H1 (cell line): ENCODE data around the gene FNDC5. TPM values are rescaled to one million over a fixed set of nuclear protein-coding genes. Genes with fewer than 3 reads are reported as not detected.

Source experiments
- ASH2L ChIP-seq: fragments of 200-600, 300-600 bp; sonication (generic); IDR thresholded peaks from one replicate; pipeline ENCODE4 v1.7.1; 2017; ENCODE audit warnings: low read length
- POLR2A ChIP-seq, 2 experiments: IDR thresholded peaks; 1 replicate in 1 of 2; 2 replicates in 1 of 2; pipeline ENCODE4 v1.6.1; 2011; ENCODE audit warnings: low read depth in 2 of 2, low read length in 2 of 2, mild to moderate bottlenecking in 2 of 2; ENCODE audit errors: control extremely low read depth in 1 of 2
- RBBP5 ChIP-seq: IDR thresholded peaks from 2 replicates; pipeline ENCODE4 v1.7.1; 2012; ENCODE audit warnings: low read depth, mild to moderate bottlenecking, inconsistent platforms, low read length, moderate library complexity, borderline replicate concordance
- polyA plus RNA-seq, 7 experiments: library from polyadenylated mRNA; depleted of rRNA in 3 of 7; stranded (reverse) in 5 of 7; unstranded in 2 of 7; fragments of >200 nt in 5 of 7; fragments of 200-250 nt in 2 of 7; gene quantifications; 1 replicate in 5 of 7; 2 replicates in 1 of 7; 4 replicates in 1 of 7; pipeline versions ENCODE4 v1.2.1 to v1.2.3, GENCODE V29; 2011 to 2013; ENCODE audit warnings: missing spikeins in 2 of 7, mixed read lengths in 2 of 7
- total RNA-seq: library from RNA; stranded (reverse); fragmentation: NEBNext Ultra II Directional; extraction: Animal tissue kit (Norgen Biotek cat#: 25700); gene quantifications from 2 replicates; pipeline ENCODE4 v1.2.1, GENCODE V29; 2021

FNDC5 gene
- total and polyA plus RNA-seq, 2 of the 8 experiments (the other 6 are each of a cell fraction or from before 2014, with no cell fraction given) = 1.8 to 2.0 TPM

GRCh38 chr1:32884032-32884372 is 13.3 kb upstream of the FNDC5 start (continued):
- no peak for TF ChIP-seq ASH2L
- TF ChIP-seq RBBP5 = no peak
- no peak for TF ChIP-seq POLR2A (IDR thresholded peaks at IDR 0.05; ENCODE audit: control extremely low read depth in 1 of 2, low read depth in 2 of 2, low read length in 2 of 2)
